Stimulated activated memory B cell treated with anti-CD40 and anti-IgM and Interleukin-4, amounts not matched to agents 10 μg/mL and 1 μg/mL and 100 μg/mL, for 72 hours (primary cell): ENCODE measurements around the gene CFP.
A peak's percentile ranks its signal among the peaks of the same experiment; 100 is the strongest.
"Not testable (repeated sequence)": the region's sequence is repeated elsewhere in the genome, so short reads cannot be mapped to it uniquely, and the experiment has no call there.

Experiments used
- ATAC-seq: fragments of 150-1000 bp; cut with Tn5 transposase; 2 replicates; pipeline ENCODE4 v1.10.0; 2021
- H3K27ac Mint-ChIP-seq: one replicate; pipeline ENCODE4 v1.8.0; 2022; ENCODE audit warnings: mild to moderate bottlenecking, mixed read lengths
- H3K27me3 Mint-ChIP-seq: one replicate; pipeline ENCODE4 v1.8.0; 2022; ENCODE audit warnings: mixed read lengths
- H3K36me3 Mint-ChIP-seq: one replicate; pipeline ENCODE4 v1.8.0; 2022; ENCODE audit warnings: mixed read lengths
- H3K4me1 Mint-ChIP-seq: one replicate; pipeline ENCODE4 v1.8.0; 2022; ENCODE audit warnings: mixed read lengths
- H3K4me3 Mint-ChIP-seq: one replicate; pipeline ENCODE4 v1.8.0; 2022; ENCODE audit warnings: mild to moderate bottlenecking, moderate library complexity, mixed read lengths
- H3K9me3 Mint-ChIP-seq: one replicate; pipeline ENCODE4 v1.8.0; 2022; ENCODE audit warnings: mixed read lengths

Gene CFP

DNA sequence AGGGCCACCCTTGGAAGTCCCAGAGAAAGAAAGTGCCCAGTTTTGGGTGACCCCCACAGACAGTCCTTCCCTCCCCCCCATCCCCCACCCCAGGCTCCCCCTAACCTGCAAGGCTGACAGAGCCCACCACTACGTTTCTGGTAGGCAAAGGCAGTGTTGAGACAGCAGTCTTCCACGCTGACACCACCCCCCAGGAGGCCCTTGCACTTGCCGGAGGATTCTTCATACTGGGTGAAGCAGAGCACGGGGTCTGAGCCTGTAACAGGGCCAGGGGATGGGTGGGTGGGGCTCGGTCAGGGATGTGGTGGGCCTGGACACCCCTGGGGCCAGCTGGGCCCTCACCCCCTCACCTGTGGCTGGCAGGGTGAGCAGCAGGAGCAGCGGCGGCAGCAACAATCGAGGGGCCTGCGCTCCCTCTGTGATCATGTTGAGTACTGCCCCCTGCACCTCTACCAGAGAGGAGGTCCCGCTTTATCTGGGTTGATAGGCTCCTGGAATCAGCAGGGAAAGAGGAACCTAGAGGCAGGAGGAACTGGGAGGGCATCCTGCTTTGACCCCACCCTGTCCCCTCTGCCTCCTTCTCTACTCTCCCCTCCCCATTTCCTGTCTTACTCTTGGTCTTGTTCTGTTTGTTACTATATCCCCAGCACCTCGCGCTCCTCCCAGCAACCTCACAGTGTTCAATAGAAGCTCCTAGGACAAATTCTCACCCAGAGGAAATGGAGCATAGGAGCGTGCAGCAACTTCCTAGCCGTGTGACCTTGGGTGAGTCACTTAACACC lies at the start of gene CFP:
Gene CFP, minus strand, starts transcription at position 512 of the 782 bp plus-strand sequence. Its CDS starts 86 bp downstream, at position 426.
- peaks cover 33% of the 10 kb centered on the region for H3K4me1 Mint-ChIP-seq
- H3K27ac Mint-ChIP-seq: peak within 1 kb of the TSS; percentile 65
- peak; percentile 20 for ATAC-seq
- H3K9me3 Mint-ChIP-seq: no peaks in the 10 kb centered on the region
- peak within 1 kb of the TSS; percentile 62 for H3K4me3 Mint-ChIP-seq
- H3K36me3 Mint-ChIP-seq: peaks cover 25% of the 10 kb centered on the region
- peaks cover 10% of the 10 kb centered on the region for H3K27me3 Mint-ChIP-seq

DNA sequence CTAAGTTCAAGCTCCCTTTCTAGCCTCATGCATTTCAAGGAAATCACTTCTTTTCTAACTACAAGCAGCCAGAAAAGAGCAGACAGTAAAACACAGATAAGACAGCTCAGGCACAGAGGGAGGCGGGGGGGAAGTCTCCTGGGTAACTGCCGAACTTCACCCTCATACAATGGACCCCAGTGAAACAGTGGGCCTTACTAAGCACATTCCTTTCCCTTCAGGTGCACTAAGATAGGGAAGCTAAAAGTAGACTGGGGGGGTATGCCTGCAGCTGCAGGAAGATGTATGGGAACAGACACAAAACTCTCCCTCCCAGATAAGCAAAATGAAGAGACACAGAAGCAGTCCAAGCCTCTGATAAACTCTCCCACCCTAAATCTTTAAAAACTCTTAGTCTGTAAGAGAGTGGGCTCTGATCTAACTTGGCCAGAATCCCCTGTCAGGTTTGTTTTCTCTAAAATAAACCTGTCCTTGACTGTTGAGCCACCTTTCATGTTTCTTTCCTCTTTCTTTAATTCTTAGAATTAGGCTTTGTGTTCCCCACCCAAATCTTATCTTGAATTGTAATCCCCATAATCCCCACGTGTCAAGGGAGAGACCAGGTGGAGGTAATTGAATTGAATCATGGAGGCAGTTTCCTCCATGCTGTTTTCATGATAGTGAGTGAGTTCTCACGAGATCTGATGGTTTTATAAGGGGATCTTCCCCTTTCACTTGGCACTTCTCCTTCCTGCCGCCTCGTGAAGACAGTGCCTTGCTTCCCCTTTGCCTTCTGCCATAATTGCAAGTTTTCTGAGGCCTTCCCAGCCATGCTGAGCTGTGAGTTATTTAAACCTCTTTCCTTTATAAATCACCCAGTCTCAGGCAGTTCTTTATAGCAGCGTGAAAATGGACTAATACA lies 46.5 kb upstream of the CFP start:
- not testable (repeated sequence) for H3K9me3 Mint-ChIP-seq, H3K4me3 Mint-ChIP-seq, H3K36me3 Mint-ChIP-seq, ATAC-seq, H3K4me1 Mint-ChIP-seq
- Mint-ChIP-seq H3K27ac (peak overlapping the region; percentile 42), H3K27me3 (peaks cover 14% of the 10 kb centered on the region)

DNA sequence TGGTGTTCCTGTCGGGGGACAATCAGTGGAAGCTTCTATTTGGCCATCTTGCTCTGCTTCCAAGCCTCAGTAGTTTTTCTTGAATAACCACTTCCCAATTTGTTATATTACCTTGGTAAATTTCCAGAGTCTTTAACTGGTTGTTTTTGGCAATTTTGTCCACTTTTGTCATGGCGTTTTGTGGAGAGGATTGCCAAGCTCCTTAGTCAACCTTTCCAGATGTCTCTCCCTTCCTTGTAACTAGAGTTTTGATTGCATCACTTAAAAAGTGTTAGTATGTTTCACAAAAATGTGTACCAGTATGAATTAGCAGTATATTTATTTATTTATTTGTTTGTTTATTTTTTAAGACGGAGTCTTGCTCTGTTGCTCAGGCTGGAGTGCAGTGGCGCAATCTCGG lies 45.0 kb upstream of the CFP start:
- peaks cover 4% of the 10 kb centered on the region for H3K9me3 Mint-ChIP-seq
- ATAC-seq: no peak
- H3K4me3 Mint-ChIP-seq: no peak overlapping the region
- H3K36me3 Mint-ChIP-seq: no peaks in the 10 kb centered on the region
- H3K4me1 Mint-ChIP-seq: peaks cover 6% of the 10 kb centered on the region
- H3K27ac Mint-ChIP-seq: no peak overlapping the region
- H3K27me3 Mint-ChIP-seq: peaks cover 11% of the 10 kb centered on the region

DNA sequence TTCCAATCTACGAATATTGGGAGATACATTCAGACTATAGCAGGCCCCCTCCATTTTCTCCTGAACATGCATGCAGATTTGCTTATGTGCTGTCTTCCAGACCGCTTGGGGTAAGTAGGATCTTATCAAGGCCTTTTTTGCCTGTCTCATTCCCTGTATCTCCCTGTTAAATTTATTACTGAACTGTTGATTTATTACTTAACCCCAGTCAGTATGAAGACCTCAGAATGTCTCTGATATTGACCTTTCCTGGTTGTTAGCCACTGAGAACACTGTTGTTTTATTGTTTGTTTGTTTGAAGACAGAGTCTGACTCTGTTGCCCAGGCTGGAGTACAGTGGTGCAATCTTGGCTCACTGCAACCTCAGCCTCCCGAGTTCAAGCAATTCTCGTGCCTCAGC lies 36.1 kb upstream of the CFP start:
- not testable (repeated sequence) for H3K4me3 Mint-ChIP-seq, ATAC-seq, H3K4me1 Mint-ChIP-seq, H3K27ac Mint-ChIP-seq, H3K9me3 Mint-ChIP-seq, H3K36me3 Mint-ChIP-seq, H3K27me3 Mint-ChIP-seq

DNA sequence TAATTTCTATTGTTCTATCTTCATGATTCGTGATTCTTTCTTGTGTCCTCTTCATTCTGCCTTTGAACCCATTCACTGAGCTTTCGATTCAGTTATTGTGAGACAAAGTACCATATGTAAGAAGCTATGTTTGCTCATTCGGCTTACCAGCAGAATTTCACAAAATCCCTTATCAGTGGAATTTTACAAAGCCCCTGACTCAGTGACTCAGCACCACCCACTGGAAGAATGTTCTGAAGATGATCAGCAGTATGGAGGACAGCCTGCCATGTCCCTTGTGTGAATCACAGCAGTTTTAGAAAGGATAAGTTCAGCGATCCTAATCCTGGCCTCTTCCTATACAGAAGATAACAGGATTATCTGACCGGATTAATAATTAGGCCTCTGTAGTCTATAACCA lies 35.0 kb upstream of the CFP start:
- Mint-ChIP-seq H3K4me3 (no peak overlapping the region), H3K27ac (no peak overlapping the region), H3K9me3 (no peaks in the 10 kb centered on the region), H3K36me3 (no peaks in the 10 kb centered on the region), H3K27me3 (no peaks in the 10 kb centered on the region), H3K4me1 (peaks cover 12% of the 10 kb centered on the region)
- ATAC-seq: no peak

DNA sequence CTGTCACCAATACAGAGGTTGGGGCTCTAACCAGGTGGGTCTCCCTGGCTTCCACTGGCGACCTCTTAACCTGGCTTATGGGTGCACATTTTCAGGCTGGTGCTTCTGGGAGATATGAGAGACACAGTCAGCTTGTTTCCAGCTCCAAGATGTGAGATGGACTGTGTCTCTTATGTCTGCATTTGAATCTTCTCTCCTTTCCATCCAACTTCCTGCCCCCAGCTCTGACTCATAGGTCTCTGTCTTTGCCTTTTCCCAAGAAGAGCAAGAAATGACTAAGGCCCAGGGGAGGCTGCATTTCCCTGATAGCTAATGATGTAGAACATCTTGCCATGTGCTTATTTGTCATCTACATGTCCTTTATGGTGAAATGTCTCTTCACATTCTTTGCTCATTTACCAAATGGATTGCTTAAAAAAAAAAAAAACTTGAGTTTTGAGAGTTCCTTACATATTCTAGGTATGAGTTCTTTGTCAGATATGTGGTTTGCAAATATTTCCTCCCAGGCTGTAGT lies 32.5 kb upstream of the CFP start:
- Mint-ChIP-seq H3K27me3 (no peaks in the 10 kb centered on the region), H3K4me3 (no peak overlapping the region)
- peak; percentile 20 for ATAC-seq

DNA sequence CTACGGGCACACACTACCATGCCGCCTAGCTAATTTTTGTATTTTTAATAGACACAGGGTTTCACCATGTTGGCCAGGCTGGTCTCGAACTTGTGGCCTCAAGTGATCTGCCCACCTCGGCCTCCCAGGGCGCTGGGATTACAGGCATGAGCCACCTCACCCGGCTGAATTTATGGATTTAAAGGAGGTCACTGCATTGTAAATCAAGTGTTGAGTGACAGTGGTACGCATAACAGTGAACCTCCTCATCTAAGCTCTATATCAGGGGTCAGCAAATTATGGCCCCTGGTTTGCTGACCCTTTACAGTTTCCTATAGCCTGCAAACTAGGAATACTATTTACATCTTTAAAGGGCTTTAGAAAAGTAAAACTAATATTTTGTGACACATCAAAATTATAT lies 31.8 kb upstream of the CFP start:
- H3K4me1 Mint-ChIP-seq: peaks cover 15% of the 10 kb centered on the region
- ATAC-seq: no peak
- H3K27me3 Mint-ChIP-seq: no peaks in the 10 kb centered on the region
- H3K4me3 Mint-ChIP-seq: no peak overlapping the region
- peaks cover 5% of the 10 kb centered on the region for H3K36me3 Mint-ChIP-seq
- H3K9me3 Mint-ChIP-seq: no peaks in the 10 kb centered on the region
- peak overlapping the region; percentile 82 for H3K27ac Mint-ChIP-seq

More for the DNA sequence above, 32.5 kb upstream of the CFP start:
- H3K27ac Mint-ChIP-seq: peak overlapping the region; percentile 82
- H3K4me1 Mint-ChIP-seq: peaks cover 12% of the 10 kb centered on the region
- H3K36me3 Mint-ChIP-seq: no peaks in the 10 kb centered on the region
- H3K9me3 Mint-ChIP-seq: no peaks in the 10 kb centered on the region

DNA sequence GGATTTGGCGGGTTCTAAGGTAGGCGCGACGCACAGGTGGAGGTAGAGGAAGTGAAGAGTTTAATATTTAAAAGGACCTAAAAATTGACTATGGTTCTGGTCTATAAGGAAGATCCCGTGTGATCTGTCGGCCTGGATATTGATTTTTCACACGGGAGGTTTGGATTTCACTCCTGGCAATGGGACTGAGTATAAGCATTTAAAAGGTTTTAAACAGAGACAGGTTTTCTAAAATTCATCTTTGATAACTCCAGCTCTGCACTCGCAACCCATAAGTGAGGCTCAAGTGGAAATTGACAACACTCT lies 29.6 kb upstream of the CFP start:
- Mint-ChIP-seq H3K36me3 (peaks cover 17% of the 10 kb centered on the region), H3K27ac (peak overlapping the region; percentile 95), H3K4me1 (peaks cover 25% of the 10 kb centered on the region), H3K27me3 (no peaks in the 10 kb centered on the region), H3K9me3 (no peaks in the 10 kb centered on the region), H3K4me3 (peak overlapping the region; percentile 82)
- ATAC-seq: no peak

DNA sequence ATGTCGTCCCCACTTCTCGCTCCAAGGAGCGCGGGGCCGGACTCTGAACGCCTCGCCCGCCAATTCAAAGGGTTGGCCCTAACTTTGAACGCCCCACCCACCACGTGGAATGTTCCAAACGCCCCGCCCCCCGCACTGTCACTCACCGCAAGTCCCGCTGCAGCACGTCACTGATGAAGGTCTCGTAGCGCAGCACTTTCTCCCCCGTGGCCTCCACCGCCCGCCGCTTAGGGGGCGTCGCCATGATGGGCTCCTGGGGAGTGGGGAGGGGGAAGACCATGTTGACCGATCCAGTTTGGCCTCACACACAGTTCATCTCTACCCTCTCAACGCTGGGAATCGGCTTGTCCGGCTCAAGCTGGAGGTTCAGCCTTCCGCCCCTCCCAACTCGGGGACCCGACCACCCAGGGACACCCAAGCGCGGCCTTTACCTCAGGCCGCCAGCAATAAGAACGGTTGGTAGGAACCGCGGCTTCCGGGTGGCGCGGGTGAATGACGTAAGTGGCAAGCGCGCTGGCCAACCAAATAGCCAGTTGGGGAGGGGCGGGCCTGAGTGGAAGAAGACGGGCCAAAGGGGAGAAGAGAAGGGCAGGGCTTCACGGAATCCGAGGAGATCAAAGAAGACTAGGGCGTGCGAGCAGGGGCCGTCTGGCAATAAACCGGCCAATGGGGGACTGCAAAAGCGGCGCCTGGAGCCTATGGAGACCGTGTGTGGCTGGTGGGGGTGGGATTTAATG lies 29.1 kb upstream of the CFP start, which contains the start of gene UXT:
Gene UXT, minus strand, starts transcription at position 497 of the 737 bp plus-strand sequence. Its CDS starts 253 bp downstream, at position 244.
- peak within 1 kb of the TSS; percentile 95 for H3K27ac Mint-ChIP-seq
- peak; percentile 94 for ATAC-seq
- H3K9me3 Mint-ChIP-seq: no peaks in the 10 kb centered on the region
- H3K4me3 Mint-ChIP-seq: peak within 1 kb of the TSS; percentile 82
- H3K27me3 Mint-ChIP-seq: no peaks in the 10 kb centered on the region
- H3K36me3 Mint-ChIP-seq: peaks cover 17% of the 10 kb centered on the region
- H3K4me1 Mint-ChIP-seq: peaks cover 25% of the 10 kb centered on the region

DNA sequence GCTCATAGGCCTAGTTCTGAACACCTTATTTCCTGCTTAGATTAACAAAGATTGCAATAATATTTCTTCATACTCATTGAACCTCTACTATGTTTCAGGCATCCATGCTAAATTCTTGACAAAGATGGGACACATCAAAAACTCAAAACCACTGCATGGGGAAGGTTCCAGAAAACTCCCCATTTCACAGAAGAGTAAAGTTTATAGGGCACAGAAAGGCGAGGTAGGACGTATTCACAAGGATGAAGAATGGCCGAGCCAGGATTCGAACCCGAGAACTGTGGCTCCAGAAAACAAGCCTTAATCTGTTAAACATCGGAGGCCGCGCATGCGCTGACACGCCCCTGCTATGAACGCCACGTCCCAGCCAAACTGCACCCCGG lies 28.6 kb upstream of the CFP start:
- H3K9me3 Mint-ChIP-seq: no peaks in the 10 kb centered on the region
- H3K4me3 Mint-ChIP-seq: peak overlapping the region; percentile 82
- peak overlapping the region; percentile 95 for H3K27ac Mint-ChIP-seq
- H3K27me3 Mint-ChIP-seq: no peaks in the 10 kb centered on the region
- no peak for ATAC-seq
- peaks cover 29% of the 10 kb centered on the region for H3K4me1 Mint-ChIP-seq
- H3K36me3 Mint-ChIP-seq: peaks cover 22% of the 10 kb centered on the region

DNA sequence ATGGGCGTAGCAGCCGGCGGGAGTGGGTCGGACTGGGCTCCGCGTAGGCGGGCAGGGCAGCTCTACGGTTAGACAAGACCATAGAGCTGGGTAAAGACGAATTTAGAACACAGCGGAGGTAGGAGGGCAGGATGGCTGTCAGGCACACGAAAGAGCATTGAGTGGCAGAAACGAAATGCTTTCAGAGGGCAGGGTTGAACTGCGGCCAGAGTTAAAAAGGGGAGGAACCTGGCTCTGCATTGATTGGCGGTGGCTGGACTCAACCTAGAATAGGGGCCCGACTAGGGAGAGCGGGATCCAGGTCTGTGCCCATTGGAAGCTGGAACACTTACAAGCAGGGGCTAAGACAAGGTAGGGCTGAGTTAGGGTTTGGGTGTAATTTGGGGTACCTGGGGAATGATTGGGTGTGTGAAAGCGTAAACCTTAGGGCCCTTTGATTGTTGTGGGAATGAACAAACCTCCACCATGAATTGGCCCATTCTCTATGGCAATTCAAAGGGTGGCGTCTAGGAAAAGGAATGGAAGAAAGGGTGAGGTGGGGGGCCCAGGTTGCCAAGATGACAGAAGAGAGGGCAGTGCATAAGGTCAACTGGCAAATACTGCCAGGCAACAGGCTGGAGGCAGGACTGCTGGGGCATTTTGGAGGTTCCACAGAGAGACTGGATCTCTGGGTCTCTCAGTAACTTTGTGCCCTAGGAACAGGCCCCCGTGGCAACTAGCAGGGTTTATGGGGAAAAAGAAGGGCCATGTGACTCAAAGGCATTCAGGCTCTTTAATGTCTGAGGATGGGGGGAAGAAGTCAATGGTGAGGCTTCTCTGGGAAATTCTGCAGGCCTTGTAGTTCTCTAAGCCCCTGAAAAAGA lies 21.5 kb upstream of the CFP start:
- Mint-ChIP-seq H3K9me3 (no peaks in the 10 kb centered on the region), H3K27ac (peak overlapping the region; percentile 96), H3K36me3 (peaks cover 51% of the 10 kb centered on the region), H3K27me3 (no peaks in the 10 kb centered on the region), H3K4me3 (peak overlapping the region; percentile 85), H3K4me1 (peaks cover 48% of the 10 kb centered on the region)
- ATAC-seq: no peak

DNA sequence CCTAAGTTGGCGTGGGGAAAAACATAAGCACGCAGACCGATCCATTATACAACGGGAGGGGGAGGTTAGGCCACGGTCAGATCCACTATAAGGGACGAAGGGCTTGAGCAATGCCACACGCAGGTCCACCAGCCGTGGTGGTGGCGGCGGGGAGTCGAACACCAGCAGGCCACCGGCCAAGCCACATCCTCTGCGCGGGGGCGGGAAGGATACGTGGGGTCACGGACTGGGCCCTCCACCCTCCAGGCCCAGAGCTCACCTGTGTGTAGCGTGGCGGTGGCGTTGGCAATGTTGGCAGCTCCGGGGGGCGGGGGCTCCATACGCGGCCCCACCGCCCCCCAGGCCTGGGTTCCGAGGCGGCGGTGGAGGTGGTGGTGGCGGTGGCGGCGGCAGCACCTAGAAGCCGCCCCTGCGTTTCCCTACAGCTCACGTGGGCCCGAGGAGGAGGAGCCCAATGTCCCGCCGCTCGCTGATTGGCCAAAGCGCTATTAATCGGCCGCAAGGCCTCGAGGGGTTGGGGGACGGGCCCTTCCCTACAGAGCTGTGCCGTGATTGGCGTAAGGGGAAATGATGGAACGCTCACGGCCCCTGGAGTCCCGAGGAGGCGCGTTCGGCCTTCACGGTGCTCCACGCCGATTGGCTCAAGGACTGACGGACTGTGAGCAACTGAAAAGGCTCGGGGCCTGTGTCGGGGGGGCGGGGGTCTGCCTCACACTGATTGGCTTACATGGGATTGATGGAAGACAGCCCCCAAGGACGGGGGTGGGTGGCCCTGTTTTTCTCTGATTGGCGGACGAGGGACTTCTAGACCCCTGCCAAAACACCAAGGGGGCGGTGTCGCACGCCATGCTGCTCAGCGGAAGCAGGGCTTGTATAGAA lies 20.7 kb upstream of the CFP start, which contains the start of gene ELK1:
Gene ELK1, minus strand, starts transcription at position 400 of the 879 bp plus-strand sequence. CDS start 9,122 bp downstream, outside the sequence.
- peak; percentile 96 for ATAC-seq
- H3K36me3 Mint-ChIP-seq: peaks cover 42% of the 10 kb centered on the region
- H3K27me3 Mint-ChIP-seq: no peaks in the 10 kb centered on the region
- H3K9me3 Mint-ChIP-seq: no peaks in the 10 kb centered on the region
- peak within 1 kb of the TSS; percentile 96 for H3K27ac Mint-ChIP-seq
- peaks cover 41% of the 10 kb centered on the region for H3K4me1 Mint-ChIP-seq
- peak within 1 kb of the TSS; percentile 85 for H3K4me3 Mint-ChIP-seq

DNA sequence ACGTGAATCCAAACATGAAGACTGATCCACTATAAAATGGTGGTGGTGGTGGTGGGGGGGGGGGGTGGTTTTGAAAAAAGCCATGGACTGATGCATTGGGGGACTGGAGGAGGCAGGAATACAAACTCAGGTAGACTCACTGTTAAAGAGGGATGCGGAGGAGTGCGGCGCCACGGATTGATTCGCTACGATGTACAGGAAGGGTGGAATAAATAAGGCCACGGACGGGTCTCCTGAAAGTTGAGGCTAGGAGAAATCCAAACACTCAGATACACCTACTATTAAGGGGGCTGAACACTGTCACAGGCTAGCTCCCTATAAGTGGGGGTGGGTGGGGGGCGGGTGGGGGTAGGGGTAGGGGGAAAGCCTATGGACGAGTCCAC lies 20.0 kb upstream of the CFP start:
- peak overlapping the region; percentile 96 for H3K27ac Mint-ChIP-seq
- peaks cover 43% of the 10 kb centered on the region for H3K36me3 Mint-ChIP-seq
- peak overlapping the region; percentile 85 for H3K4me3 Mint-ChIP-seq
- ATAC-seq: no peak
- peaks cover 44% of the 10 kb centered on the region for H3K4me1 Mint-ChIP-seq
- no peaks in the 10 kb centered on the region for H3K27me3 Mint-ChIP-seq
- no peaks in the 10 kb centered on the region for H3K9me3 Mint-ChIP-seq
